Transverse colon (tissue), 4 donors: Measurements from ENCODE around the gene GMEB2. TPM values are rescaled to one million over a fixed set of nuclear protein-coding genes. Genes with fewer than 3 reads are reported as not detected.
"Not testable (repeated sequence)": the region's sequence is repeated elsewhere in the genome, so short reads cannot be mapped to it uniquely, and the experiment has no call there.

Experiments
- DNase-seq: peaks from one replicate; pipeline ENCODE4 v3.0.0-alpha.2; 2019
- H3K27ac ChIP-seq, 4 donors: fragments of 200-600 bp; sonication (generic); 2 replicates each; pipeline ENCODE4 v1.5.1; 2016 to 2018; ENCODE audit warnings: inconsistent platforms in 4 of 4
- H3K27me3 ChIP-seq: fragments of 200-600 bp; sonication (generic); 2 replicates; pipeline ENCODE4 v1.5.1; 2017; ENCODE audit warnings: inconsistent platforms
- H3K36me3 ChIP-seq, 4 donors: fragments of 200-600 bp; sonication (generic); 2 replicates each; pipeline ENCODE4 v1.5.1; 2017 to 2019; ENCODE audit warnings: inconsistent platforms in 4 of 4
- H3K4me1 ChIP-seq, 4 donors: fragments of 200-600 bp; sonication (generic); 2 replicates each; pipeline ENCODE4 v1.5.1; 2017 to 2020; ENCODE audit warnings: inconsistent platforms in 4 of 4
- H3K4me3 ChIP-seq, 4 donors: fragments of 200-600 bp; sonication (generic); 1 replicate in 1 of 4; 2 replicates in 3 of 4; pipeline versions ENCODE4 v1.5.1 to v1.6.1; 2017 to 2019; ENCODE audit warnings: inconsistent platforms in 4 of 4
- H3K9me3 ChIP-seq, 2 donors: fragments of 200-600 bp; sonication (generic); 2 replicates each; pipeline ENCODE4 v1.5.1; 2017 to 2019; ENCODE audit warnings: inconsistent platforms in 2 of 2
- CTCF ChIP-seq, 5 experiments: fragments of 200-600 bp in 3 of 5; fragments of 450-650 bp in 2 of 5; sonication (generic) in 3 of 5; IDR thresholded peaks; 1 replicate in 2 of 5; 2 replicates in 3 of 5; pipeline ENCODE4 v1.5.1; 2016 to 2017; ENCODE audit warnings: antibody characterized with exemption in 5 of 5, inconsistent platforms in 3 of 5, mild to moderate bottlenecking in 2 of 5, moderate library complexity in 1 of 5
- EP300 ChIP-seq: sonication (generic); formaldehyde crosslinking; IDR thresholded peaks from one replicate; pipeline ENCODE4 v1.6.1; 2017; ENCODE audit warnings: antibody characterized with exemption, low read depth
- POLR2A ChIP-seq: fragments of 450-650 bp; IDR thresholded peaks from one replicate; pipeline ENCODE4 v1.6.1; 2016; ENCODE audit warnings: antibody characterized with exemption, mild to moderate bottlenecking, moderate library complexity
- POLR2AphosphoS5 ChIP-seq, 3 donors: sonication (generic); formaldehyde crosslinking; IDR thresholded peaks; one replicate each; pipeline ENCODE4 v1.6.1; 2016; ENCODE audit warnings: antibody characterized with exemption in 3 of 3
- WGBS, 2 donors: methylation state at CpG; one replicate each; pipeline ENCODE4 v1.1.5; 2018; ENCODE audit warnings: low coverage in 1 of 2; 5-methylcytosine and 5-hydroxymethylcytosine counted together
- in situ Hi-C, 4 donors: fragments of 200-750 bp; cut with MboI; loops; one replicate each; pipeline versions ENCODE4 v1.15.0 to v1.15.1; 2017; ENCODE audit warnings: low sequenced_read_pairs in 3 of 4, low pct_ligation_motif_present in 1 of 4, low pct_unique_long_range_greater_than_20kb in 1 of 4
- intact Hi-C: fragments of 100-400 bp; cut with DNase I; formaldehyde crosslinking; loops from one replicate; pipeline ENCODE4 v1.15.1; 2023; ENCODE audit warnings: low total_unique reads
- total RNA-seq, 4 donors: library from RNA; depleted of rRNA; stranded (reverse); fragments of >200 nt; gene quantifications; one replicate each; pipeline ENCODE4 v1.1.0, GENCODE V29; 2016

The GMEB2 gene
- total RNA-seq, 4 donors from 2014 or later, result 9.0 to 20.3 (median 13.5) TPM

- no peaks in the 10 kb centered on the region for H3K4me1 ChIP-seq
- in situ Hi-C loops, result no loop called here
- WGBS, 2 donors, result 91 to 100% methylated on average over 2 to 8 of the region's 8 CpGs
- no peaks in the 10 kb centered on the region for H3K27me3 ChIP-seq
- no peak overlapping the region for H3K27ac ChIP-seq
- no peak for DNase-seq
- intact Hi-C loops, result no loop called here
- H3K4me3 ChIP-seq, result no peak overlapping the region
- H3K36me3 ChIP-seq, result peaks cover 0 to 24% (median 4%) of the 10 kb centered on the region in 4 donors
- H3K9me3 ChIP-seq, result no peaks in the 10 kb centered on the region
- TF ChIP-seq POLR2AphosphoS5 (IDR thresholded peaks at IDR 0.05) (no peak), CTCF (IDR thresholded peaks at IDR 0.05) (no peak)
These were observed 9.0 kb downstream of the GMEB2 start for GRCh38 chr20:63617876-63618265.

- no peaks in the 10 kb centered on the region for H3K9me3 ChIP-seq
- TF ChIP-seq POLR2AphosphoS5 (IDR thresholded peaks at IDR 0.05) (no peak), EP300 (no peak), POLR2A (no peak), CTCF (IDR thresholded peaks at IDR 0.05) (no peak)
- DNase-seq, result no peak
- in situ Hi-C loops (no loop called here), intact Hi-C loops (no loop called here)
- no peak overlapping the region for H3K27ac ChIP-seq
- H3K4me3 ChIP-seq, result no peak overlapping the region
- 91% methylated on average over 31 of the region's 41 CpGs; no CpG with 5 or more reads in 1 of the 2 donors for WGBS, 2 donors
- no peaks in the 10 kb centered on the region for H3K27me3 ChIP-seq
- H3K36me3 ChIP-seq, result peaks cover 0 to 24% (median 4%) of the 10 kb centered on the region in 4 donors
- no peaks in the 10 kb centered on the region for H3K4me1 ChIP-seq
These were observed 9.6 kb downstream of the GMEB2 start for GRCh38 chr20:63617092-63617875.

DNA sequence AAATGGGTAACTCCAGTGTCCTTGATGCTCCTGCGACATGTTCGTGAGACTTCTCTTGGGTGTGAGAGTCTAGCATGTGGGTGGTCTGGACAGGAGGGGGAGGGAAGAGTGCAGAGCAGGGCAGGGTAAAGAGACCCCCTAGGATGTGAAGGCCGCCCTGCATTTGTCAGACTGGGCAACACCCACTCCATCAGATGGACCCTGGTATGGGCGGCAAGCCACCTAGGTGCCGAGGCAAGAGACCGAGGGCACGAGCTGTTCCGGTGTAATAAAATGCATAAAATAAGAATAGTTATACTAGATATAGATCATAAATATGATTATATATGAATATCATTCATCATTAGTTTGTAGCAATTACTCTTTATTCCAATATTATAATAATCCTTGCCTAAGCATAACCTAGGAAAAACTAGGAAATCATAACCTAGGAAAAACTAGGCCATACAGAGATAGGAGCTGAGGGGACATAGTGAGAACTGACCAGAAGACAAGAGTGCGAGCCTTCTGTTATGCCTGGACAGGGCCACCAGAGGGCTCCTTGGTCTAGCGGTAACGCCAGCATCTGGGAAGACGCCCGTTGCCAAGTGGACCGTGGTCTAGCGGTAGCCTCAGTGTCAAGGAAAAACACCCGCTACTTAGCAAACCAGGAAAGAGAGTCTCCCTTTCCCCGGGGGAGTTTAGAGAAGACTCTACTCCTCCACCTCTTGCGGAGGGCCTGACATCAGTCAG lies 12.9 kb downstream of the GMEB2 start:
- H3K4me1 ChIP-seq, DNase-seq, H3K4me3 ChIP-seq, intact Hi-C loops, in situ Hi-C loops, H3K9me3 ChIP-seq, H3K27me3 ChIP-seq, H3K27ac ChIP-seq: not testable (repeated sequence)
- 91 to 98% methylated on average over 6 to 18 of the region's 18 CpGs for WGBS, 2 donors
- TF ChIP-seq CTCF (IDR thresholded peaks at IDR 0.05), result peak in 3 of 5 experiments; percentile 13 to 54 (median 28)
- H3K36me3 ChIP-seq, result peaks cover 0 to 24% (median 4%) of the 10 kb centered on the region in 4 donors

DNA sequence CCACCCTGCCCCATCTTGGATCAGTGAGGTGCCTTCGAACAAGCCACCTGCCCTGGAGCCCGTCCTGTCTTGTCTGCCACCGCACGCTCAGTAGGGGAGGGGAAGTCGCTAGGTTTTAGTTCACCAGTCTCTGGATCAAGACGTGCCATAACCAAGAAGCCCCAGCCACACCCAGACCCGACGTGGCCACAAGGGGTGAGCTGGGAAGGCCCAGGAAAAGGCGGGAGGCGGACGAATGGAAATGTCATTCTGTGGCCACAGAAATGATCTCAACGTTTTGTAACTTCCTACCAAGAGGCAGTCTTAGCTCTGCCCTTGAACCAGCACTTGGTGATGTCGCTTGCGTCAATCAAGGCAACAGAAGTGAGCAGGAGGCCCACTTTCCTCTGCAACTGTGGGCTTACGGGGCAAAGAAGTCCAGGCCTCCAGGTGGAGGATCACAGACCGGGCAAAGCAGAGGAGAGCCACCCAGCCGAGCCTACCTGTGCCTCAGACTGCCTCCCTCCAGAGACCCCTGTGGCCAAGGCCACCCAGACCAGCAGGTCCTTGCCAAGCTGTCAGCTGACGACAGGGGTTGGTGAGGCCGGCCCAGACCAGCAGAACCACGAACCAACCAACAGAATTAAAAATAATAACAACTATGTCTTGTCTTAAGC lies 14.5 kb downstream of the GMEB2 start:
- Histone ChIP-seq H3K36me3 (peaks cover 0 to 18% (median 0%) of the 10 kb centered on the region in 4 donors), H3K27ac (no peak overlapping the region), H3K4me3 (no peak overlapping the region), H3K4me1 (no peaks in the 10 kb centered on the region), H3K9me3 (no peaks in the 10 kb centered on the region), H3K27me3 (no peaks in the 10 kb centered on the region)
- intact Hi-C loops, result no loop called here
- no peak for DNase-seq
- in situ Hi-C loops, result no loop called here
- WGBS, 2 donors, result 82 to 100% methylated on average over 1 to 20 of the region's 20 CpGs
- TF ChIP-seq POLR2AphosphoS5 (IDR thresholded peaks at IDR 0.05) (no peak), EP300 (no peak), CTCF (IDR thresholded peaks at IDR 0.05) (no peak), POLR2A (no peak)
